Mesenchymal stem cell (in vitro differentiated cells and primary cell): ENCODE results near the gene CCDC43. TPM values are rescaled to one million over a fixed set of nuclear protein-coding genes. Genes with fewer than 3 reads are reported as not detected.

Experiments used
- DNase-seq: peaks from one replicate; pipeline ENCODE4 v3.0.0-alpha.2; 2013
- H2AFZ ChIP-seq: one replicate; pipeline ENCODE4 v1.6.1; 2013; ENCODE audit warnings: low read depth, mild to moderate bottlenecking, control low read depth, inconsistent platforms, low read length, moderate library complexity
- H2AK5ac ChIP-seq: 2 replicates; pipeline ENCODE4 v1.6.1; 2013; ENCODE audit warnings: low read length, moderate library complexity, mild to moderate bottlenecking, inconsistent platforms; ENCODE audit not compliant: severe bottlenecking
- H2BK120ac ChIP-seq: one replicate; pipeline ENCODE4 v1.6.1; 2013; ENCODE audit warnings: low read depth, mild to moderate bottlenecking, inconsistent platforms, low read length, moderate library complexity
- H2BK12ac ChIP-seq, 2 experiments: one replicate each; pipeline ENCODE4 v1.6.1; 2013; ENCODE audit warnings: inconsistent platforms in 2 of 2, low read length in 2 of 2, mild to moderate bottlenecking in 2 of 2, moderate library complexity in 2 of 2, control low read depth in 1 of 2
- H2BK15ac ChIP-seq: one replicate; pipeline ENCODE4 v1.6.1; 2013; ENCODE audit warnings: mild to moderate bottlenecking, low read depth, inconsistent platforms; ENCODE audit not compliant: poor library complexity, severe bottlenecking
- H2BK5ac ChIP-seq: 2 replicates; pipeline ENCODE4 v1.6.1; 2013; ENCODE audit warnings: low read depth, mild to moderate bottlenecking, low read length, control low read depth, inconsistent platforms; ENCODE audit not compliant: poor library complexity, severe bottlenecking
- H3K14ac ChIP-seq, 2 experiments: one replicate each; pipeline ENCODE4 v1.6.1; 2013; ENCODE audit warnings: inconsistent platforms in 2 of 2, low read length in 2 of 2, control low read depth in 1 of 2, mild to moderate bottlenecking in 1 of 2, moderate library complexity in 1 of 2
- H3K18ac ChIP-seq, 2 experiments: one replicate each; pipeline ENCODE4 v1.6.1; 2013; ENCODE audit warnings: inconsistent platforms in 2 of 2, low read length in 2 of 2, control low read depth in 1 of 2, low read depth in 1 of 2, mild to moderate bottlenecking in 1 of 2
- H3K23ac ChIP-seq, 2 experiments: one replicate each; pipeline ENCODE4 v1.6.1; 2013; ENCODE audit warnings: inconsistent platforms in 2 of 2, low read length in 2 of 2, mild to moderate bottlenecking in 2 of 2, moderate library complexity in 2 of 2, control low read depth in 1 of 2
- H3K27ac ChIP-seq: 2 replicates; pipeline ENCODE4 v1.5.1; 2013; ENCODE audit warnings: mild to moderate bottlenecking, moderate library complexity, low read length, control low read depth, inconsistent platforms; ENCODE audit not compliant: poor library complexity, severe bottlenecking
- H3K27me3 ChIP-seq, 2 experiments: 2 replicates each; pipeline versions ENCODE4 v1.6.1 to v1.7.0; 2013; ENCODE audit warnings: low read length in 2 of 2, mild to moderate bottlenecking in 2 of 2, moderate library complexity in 2 of 2, control low read depth in 1 of 2, inconsistent platforms in 1 of 2; ENCODE audit not compliant: control insufficient read depth in 1 of 2, insufficient read depth in 1 of 2
- H3K36me3 ChIP-seq, 2 experiments: 2 replicates each; pipeline versions ENCODE4 v1.6.1 to v1.7.0; 2013; ENCODE audit warnings: low read length in 2 of 2, control low read depth in 1 of 2, inconsistent platforms in 1 of 2, low read depth in 1 of 2, mild to moderate bottlenecking in 1 of 2; ENCODE audit not compliant: insufficient read depth in 2 of 2, control insufficient read depth in 1 of 2
- H3K4ac ChIP-seq, 2 experiments: one replicate each; pipeline ENCODE4 v1.6.1; 2013; ENCODE audit warnings: inconsistent platforms in 2 of 2, low read length in 2 of 2, mild to moderate bottlenecking in 2 of 2, moderate library complexity in 2 of 2, control low read depth in 1 of 2, low read depth in 1 of 2
- H3K4me1 ChIP-seq: 2 replicates; pipeline ENCODE4 v1.6.1; 2013; ENCODE audit warnings: low read depth, low read length, control low read depth; ENCODE audit not compliant: control insufficient read depth, insufficient read depth
- H3K4me2 ChIP-seq: 2 replicates; pipeline ENCODE4 v1.6.1; 2013; ENCODE audit warnings: low read length, mild to moderate bottlenecking, inconsistent platforms; ENCODE audit not compliant: poor library complexity, severe bottlenecking
- H3K4me3 ChIP-seq, 2 experiments: 2 replicates each; pipeline versions ENCODE4 v1.5.1 to v1.7.0; 2013; ENCODE audit warnings: low read length in 2 of 2, mild to moderate bottlenecking in 2 of 2, control low read depth in 1 of 2, low read depth in 1 of 2; ENCODE audit not compliant: insufficient read depth in 1 of 2
- H3K79me1 ChIP-seq: replicated peaks from 2 replicates; pipeline ENCODE4 v1.6.1; 2013; ENCODE audit warnings: mild to moderate bottlenecking, control low read depth, low read length, inconsistent platforms; ENCODE audit not compliant: poor library complexity, severe bottlenecking
- H3K9ac ChIP-seq: 2 replicates; pipeline ENCODE4 v1.7.0; 2013; ENCODE audit warnings: mild to moderate bottlenecking, low read length, moderate library complexity
- H3K9me3 ChIP-seq: 2 replicates; pipeline ENCODE4 v1.7.0; 2013; ENCODE audit warnings: mild to moderate bottlenecking, low read length; ENCODE audit not compliant: control insufficient read depth
- H4K8ac ChIP-seq: one replicate; pipeline ENCODE4 v1.6.1; 2013; ENCODE audit warnings: inconsistent platforms, mild to moderate bottlenecking, low read length, moderate library complexity
- H4K91ac ChIP-seq: one replicate; pipeline ENCODE4 v1.6.1; 2013; ENCODE audit warnings: mild to moderate bottlenecking, low read length, inconsistent platforms
- WGBS: methylation state at CpG from one replicate; pipeline ENCODE4 v1.1.7; 2013; ENCODE audit warnings: mixed read lengths; 5-methylcytosine and 5-hydroxymethylcytosine counted together
- polyA plus RNA-seq, 2 experiments: library from polyadenylated mRNA; stranded (reverse); fragments of 200-250 nt; gene quantifications; one replicate each; pipeline ENCODE4 v1.2.3, GENCODE V29; 2013

Gene CCDC43, protein sequence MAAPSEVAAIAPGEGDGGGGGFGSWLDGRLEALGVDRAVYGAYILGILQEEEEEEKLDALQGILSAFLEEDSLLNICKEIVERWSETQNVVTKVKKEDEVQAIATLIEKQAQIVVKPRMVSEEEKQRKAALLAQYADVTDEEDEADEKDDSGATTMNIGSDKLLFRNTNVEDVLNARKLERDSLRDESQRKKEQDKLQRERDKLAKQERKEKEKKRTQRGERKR
- polyA plus RNA-seq (2013, experiment 1 of 2) = 25.0 TPM
- 24.7 TPM for polyA plus RNA-seq (2013, experiment 2 of 2)

DNA sequence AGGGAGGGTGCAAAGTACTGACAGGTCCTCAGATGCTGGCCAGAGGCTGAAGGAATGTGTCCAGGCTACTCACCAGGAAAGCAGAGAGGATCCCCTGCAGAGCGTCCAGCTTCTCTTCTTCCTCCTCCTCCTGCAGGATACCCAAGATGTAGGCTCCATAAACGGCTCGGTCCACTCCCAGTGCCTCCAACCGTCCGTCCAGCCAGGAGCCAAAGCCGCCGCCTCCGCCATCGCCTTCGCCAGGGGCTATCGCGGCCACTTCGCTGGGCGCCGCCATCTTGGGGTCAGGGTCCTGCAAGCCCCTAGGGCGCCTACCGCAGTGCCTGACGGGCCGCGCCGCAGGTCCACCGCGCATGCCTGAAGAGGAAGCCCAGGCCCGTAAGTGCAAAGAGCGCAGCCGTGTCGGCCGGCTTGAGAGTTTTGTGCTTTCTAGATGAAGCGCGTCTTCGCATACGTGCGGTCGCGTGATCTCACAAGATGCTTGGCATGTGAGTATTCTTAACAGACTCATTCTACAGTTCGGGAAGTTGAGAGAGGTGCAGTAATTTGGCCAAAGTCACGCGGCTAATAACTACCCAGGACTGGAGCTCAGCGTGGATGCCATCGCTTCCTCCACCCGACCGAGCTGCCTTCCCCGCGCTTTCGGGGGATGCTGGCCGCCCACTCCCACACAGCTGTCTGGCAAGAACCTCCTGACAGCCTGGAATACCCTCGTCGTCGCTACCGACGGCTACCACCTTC lies at the start of gene CCDC43:
CCDC43 (minus strand) TSS at position 300 of the 741 bp plus-strand sequence; CDS start at position 277, 23 bp downstream.
- Histone ChIP-seq H2BK5ac (peak within 1 kb of the TSS; percentile 59), H3K27me3 (no peaks in the 10 kb centered on the region), H3K23ac (peak within 1 kb of the TSS in 1 of 2 experiments; percentile 96), H3K9ac (peak within 1 kb of the TSS; percentile 96), H3K4me3 (peak within 1 kb of the TSS; percentile 84 to 100), H3K79me1 (peaks cover 22% of the 10 kb centered on the region), H3K14ac (peak within 1 kb of the TSS in 1 of 2 experiments; percentile 93), H2AK5ac (peak within 1 kb of the TSS; percentile 42), H4K91ac (peak within 1 kb of the TSS; percentile 88), H3K4me1 (peaks cover 8% of the 10 kb centered on the region), H4K8ac (peak within 1 kb of the TSS; percentile 100), H3K9me3 (no peaks in the 10 kb centered on the region), H3K18ac (peak within 1 kb of the TSS; percentile 99), H3K36me3 (peaks cover 0 to 3% of the 10 kb centered on the region in 2 experiments), H3K27ac (peak within 1 kb of the TSS; percentile 82), H3K4ac (peak within 1 kb of the TSS; percentile 98 to 99), H2BK15ac (peak within 1 kb of the TSS; percentile 77), H3K4me2 (peak within 1 kb of the TSS; percentile 98), H2AFZ (peak within 1 kb of the TSS; percentile 99), H2BK120ac (peak within 1 kb of the TSS; percentile 79), H2BK12ac (peak within 1 kb of the TSS; percentile 6 to 63)
- DNase-seq = peak; percentile 97
- under 1% methylated on average over 51 of the region's 51 CpGs for WGBS

DNA sequence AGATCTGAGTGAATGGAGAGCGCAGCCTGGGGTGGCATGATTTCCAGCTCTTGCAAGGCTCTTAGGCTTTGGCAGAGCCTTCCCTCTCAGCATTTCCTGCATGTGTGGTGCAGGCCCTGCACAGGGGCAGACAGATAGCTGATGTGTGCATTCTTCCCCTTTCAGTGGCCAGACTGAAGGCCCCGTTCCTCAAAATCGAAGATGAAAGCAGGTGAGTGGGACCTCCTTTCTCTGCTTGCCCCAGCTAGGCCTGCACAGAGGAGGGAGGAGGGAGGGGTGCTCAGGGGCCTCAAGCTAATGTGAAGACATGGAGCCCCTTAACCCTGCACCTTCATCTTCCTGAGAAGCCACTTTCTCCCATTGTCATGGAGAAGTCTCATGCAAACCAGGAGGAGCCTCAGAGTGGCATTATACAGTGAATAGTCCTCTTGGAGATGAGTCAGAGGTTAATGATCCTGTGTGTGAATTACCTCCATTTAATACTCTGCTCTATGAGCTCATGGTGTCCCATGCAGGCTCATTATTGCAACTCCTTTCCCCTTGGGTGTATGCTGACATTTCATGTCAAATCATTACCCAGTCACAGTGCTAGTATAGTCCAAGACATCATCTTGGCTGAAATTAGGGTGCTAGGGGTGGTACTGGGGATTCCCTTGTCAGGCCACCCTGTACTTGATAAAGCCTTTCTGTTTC lies 48.8 kb upstream of the CCDC43 start:
- H3K14ac ChIP-seq = no peak overlapping the region
- H2AK5ac ChIP-seq = peak overlapping the region; percentile 32
- no peak overlapping the region for H4K8ac ChIP-seq
- H4K91ac ChIP-seq = no peak overlapping the region
- no peak overlapping the region for H3K23ac ChIP-seq
- no peaks in the 10 kb centered on the region for H3K27me3 ChIP-seq
- H3K4me3 ChIP-seq = no peak overlapping the region
- H3K79me1 ChIP-seq = no peaks in the 10 kb centered on the region
- no peak overlapping the region for H3K9ac ChIP-seq
- no peak overlapping the region for H2BK12ac ChIP-seq
- H3K27ac ChIP-seq = no peak overlapping the region
- no peak overlapping the region for H2BK5ac ChIP-seq
- no peak overlapping the region for H3K4me2 ChIP-seq
- H3K4ac ChIP-seq = no peak overlapping the region
- WGBS = 94% methylated on average over 3 of the region's 3 CpGs
- H3K4me1 ChIP-seq = peaks cover 8% of the 10 kb centered on the region
- H2BK120ac ChIP-seq = no peak overlapping the region
- H2BK15ac ChIP-seq = no peak overlapping the region
- no peak overlapping the region for H2AFZ ChIP-seq
- peaks cover 3 to 7% of the 10 kb centered on the region in 2 experiments for H3K36me3 ChIP-seq
- peak; percentile 24 for DNase-seq
- no peak overlapping the region for H3K18ac ChIP-seq
- no peaks in the 10 kb centered on the region for H3K9me3 ChIP-seq

DNA sequence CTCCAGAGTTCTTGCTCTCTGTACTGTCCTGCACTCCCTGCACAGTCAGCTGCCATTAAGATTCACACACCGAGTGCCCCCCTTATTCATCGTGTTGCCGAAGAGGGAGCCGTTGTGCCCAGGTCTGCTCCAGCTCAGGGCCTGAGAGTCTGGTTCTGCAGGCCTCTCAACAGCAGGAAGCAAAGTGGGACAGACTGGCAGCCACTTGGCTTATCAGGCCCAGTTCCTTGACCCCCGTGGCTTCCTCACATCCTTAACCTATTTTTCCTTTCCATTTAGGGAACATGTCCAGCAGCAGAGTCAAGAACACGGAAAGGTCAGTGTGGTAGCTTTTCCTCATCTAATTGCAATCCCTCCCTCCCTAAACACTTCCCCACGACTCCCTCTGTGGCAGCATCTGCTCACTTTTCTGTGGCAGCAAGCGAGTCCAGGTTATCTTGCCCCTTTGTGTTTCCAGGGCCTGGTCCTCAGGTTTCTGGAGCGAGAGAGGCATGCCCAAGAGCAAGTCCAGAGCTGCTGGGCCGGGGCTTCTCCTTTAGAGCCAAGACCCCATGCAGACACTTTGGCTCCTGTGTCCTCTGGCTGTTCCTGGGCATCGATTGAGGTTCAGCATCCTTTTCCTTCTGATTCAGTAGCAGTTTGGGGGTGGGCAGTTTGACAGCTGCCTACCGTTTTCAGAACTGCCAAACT lies 47.1 kb upstream of the CCDC43 start:
- no peak overlapping the region for H3K27ac ChIP-seq
- H2BK12ac ChIP-seq = no peak overlapping the region
- H3K9ac ChIP-seq = no peak overlapping the region
- H3K4me2 ChIP-seq = no peak overlapping the region
- H3K27me3 ChIP-seq = no peaks in the 10 kb centered on the region
- DNase-seq = no peak
- no peak overlapping the region for H3K4ac ChIP-seq
- no peak overlapping the region for H3K14ac ChIP-seq
- H2AK5ac ChIP-seq = no peak overlapping the region
- no peak overlapping the region for H2BK5ac ChIP-seq
- whole genome bisulfite sequencing = 95% methylated on average over 12 of the region's 12 CpGs
- no peak overlapping the region for H3K18ac ChIP-seq
- H3K4me1 ChIP-seq = peaks cover 6% of the 10 kb centered on the region
- peaks cover 7 to 9% of the 10 kb centered on the region in 2 experiments for H3K36me3 ChIP-seq
- peak overlapping the region in 1 of 2 experiments; percentile 15 for H3K23ac ChIP-seq
- H4K91ac ChIP-seq = no peak overlapping the region
- no peak overlapping the region for H3K4me3 ChIP-seq
- no peaks in the 10 kb centered on the region for H3K9me3 ChIP-seq
- H4K8ac ChIP-seq = no peak overlapping the region
- no peak overlapping the region for H2BK120ac ChIP-seq
- H3K79me1 ChIP-seq = no peaks in the 10 kb centered on the region
- H2AFZ ChIP-seq = no peak overlapping the region
- H2BK15ac ChIP-seq = no peak overlapping the region
